ENCODE data around the gene ITGB8. TPM values are rescaled to one million over a fixed set of nuclear protein-coding genes. Genes with fewer than 3 reads are reported as not detected.

The ITGB8 gene
- total RNA-seq, 1 experiment from 2014 or later: 2.4 TPM

GRCh38 chr7:20438694-20439376 lies 108.1 kb downstream of the ITGB8 start:
- Histone ChIP-seq H3K9me2 (ENCODE audit: insufficient read depth) (no peaks in the 10 kb centered on the region), H3K27ac (ENCODE audit: low read depth, low read length) (no peak overlapping the region), H3K4me1 (ENCODE audit: control insufficient read depth in 1 of 2, insufficient read depth in 2 of 2, low read length in 2 of 2) (no peaks in the 10 kb centered on the region), H3K79me2 (ENCODE audit: insufficient read depth, low read length) (no peaks in the 10 kb centered on the region), H3K9me3 (ENCODE audit: control insufficient read depth in 1 of 2, insufficient read depth in 1 of 2, low read depth in 1 of 2, low read length in 2 of 2) (no peaks in the 10 kb centered on the region), H3K27me3 (ENCODE audit: insufficient read depth, low read length) (no peaks in the 10 kb centered on the region), H3K9ac (ENCODE audit: low read length) (no peak overlapping the region), H3K4me2 (ENCODE audit: low read length) (no peak overlapping the region), H4K20me1 (ENCODE audit: insufficient read depth) (no peaks in the 10 kb centered on the region), H3K4me3 (replicated peaks in 1 of 2; ENCODE audit: low read depth in 1 of 2, low read length in 2 of 2) (no peak overlapping the region), H2AFZ (ENCODE audit: low read depth, low read length, poor library complexity, severe bottlenecking) (no peak overlapping the region), H3K36me3 (ENCODE audit: control insufficient read depth in 1 of 2, insufficient read depth in 2 of 2, low read length in 2 of 2) (no peaks in the 10 kb centered on the region)
- TF ChIP-seq POLR2A (IDR thresholded peaks at IDR 0.05; ENCODE audit: borderline replicate concordance, extremely low read depth, insufficient read depth, insufficient read length) (no peak), YY1 (IDR thresholded peaks at IDR 0.05; ENCODE audit: extremely low read depth, insufficient replicate concordance, low read depth, low read length) (no peak), TCF7L2 (IDR thresholded peaks at IDR 0.05; ENCODE audit: borderline replicate concordance, extremely low read depth, insufficient read depth, insufficient read length) (no peak)
- ATAC-seq (no peak), DNase-seq (ENCODE audit: low read depth, low spot score) (no peak)
- RAD21 ChIA-PET (ENCODE audit: low non-redundant PET in 1 of 2, low total read pairs in 2 of 2, uncharacterized antibody in 2 of 2, unreplicated experiment in 2 of 2): no interaction called here
- no TSS peak for BruUV-seq (replicated peaks)
- CTCF ChIA-PET: no interaction called here
- POLR2A ChIA-PET: no interaction called here
- intact Hi-C loops (cut with micrococcal nuclease): no loop called here

DNA sequence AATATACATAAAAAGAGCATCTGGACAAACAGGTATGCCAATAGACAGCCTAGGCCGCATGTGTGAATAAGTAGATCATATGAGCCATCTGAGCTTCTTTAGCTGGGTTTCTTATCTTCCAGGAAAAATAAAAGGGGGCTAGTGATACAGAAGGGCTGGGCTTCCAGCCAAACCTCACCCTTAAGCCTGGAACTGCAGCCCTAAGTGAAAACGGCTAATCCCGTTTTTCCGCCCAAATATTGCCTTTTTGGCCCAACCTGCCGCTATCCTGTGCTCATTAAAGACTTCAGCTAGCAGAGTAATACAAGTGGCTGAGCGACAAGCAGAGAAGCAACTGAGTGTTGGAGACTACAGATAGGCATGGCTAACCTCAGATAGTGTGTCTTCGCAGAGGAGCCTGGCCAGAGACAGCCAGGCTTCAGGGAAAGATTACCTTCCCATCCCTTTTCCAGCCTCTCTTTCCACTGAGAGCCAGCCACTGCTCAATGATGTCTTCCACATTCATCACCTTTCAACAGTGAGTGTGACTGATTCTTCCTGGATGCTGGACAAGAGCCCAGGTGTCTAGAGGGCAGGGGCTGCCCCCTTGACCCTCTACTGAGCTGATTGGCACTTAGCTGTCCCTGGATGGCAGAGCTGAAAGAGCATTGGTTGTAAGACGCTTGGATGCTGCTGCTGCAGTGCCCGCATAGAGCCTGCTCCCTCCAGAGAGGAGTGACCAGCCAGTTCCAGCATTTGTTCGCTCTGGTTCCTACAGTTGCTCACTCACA lies 108.9 kb downstream of the ITGB8 start:
- no peak overlapping the region for H3K9ac ChIP-seq (ENCODE audit: low read length)
- RAD21 ChIA-PET (ENCODE audit: low non-redundant PET in 1 of 2, low total read pairs in 2 of 2, uncharacterized antibody in 2 of 2, unreplicated experiment in 2 of 2): no interaction called here
- no peaks in the 10 kb centered on the region for H3K79me2 ChIP-seq (ENCODE audit: insufficient read depth, low read length)
- no peaks in the 10 kb centered on the region for H3K27me3 ChIP-seq (ENCODE audit: insufficient read depth, low read length)
- no peak for TF ChIP-seq FOSL1 (IDR thresholded peaks at IDR 0.05; ENCODE audit: low read depth)
- no peak overlapping the region for H3K27ac ChIP-seq (ENCODE audit: low read depth, low read length)
- POLR2A ChIA-PET: no interaction called here
- intact Hi-C loops (cut with micrococcal nuclease): no loop called here
- CTCF ChIA-PET: interaction anchor here (1.2 kb wide), 1 partner anchor 48 kb away, joined by 3 read pairs; no protein-coding TSS in a partner anchor
- H2AFZ ChIP-seq (ENCODE audit: low read depth, low read length, poor library complexity, severe bottlenecking): no peak overlapping the region
- no peaks in the 10 kb centered on the region for H4K20me1 ChIP-seq (ENCODE audit: insufficient read depth)
- no peak for ATAC-seq
- BruUV-seq (replicated peaks): no TSS peak
- no peak overlapping the region for H3K4me3 ChIP-seq (replicated peaks in 1 of 2; ENCODE audit: low read depth in 1 of 2, low read length in 2 of 2)
- no peaks in the 10 kb centered on the region for H3K36me3 ChIP-seq (ENCODE audit: control insufficient read depth in 1 of 2, insufficient read depth in 2 of 2, low read length in 2 of 2)
- H3K9me2 ChIP-seq (ENCODE audit: insufficient read depth): no peaks in the 10 kb centered on the region
- no peaks in the 10 kb centered on the region for H3K9me3 ChIP-seq (ENCODE audit: control insufficient read depth in 1 of 2, insufficient read depth in 1 of 2, low read depth in 1 of 2, low read length in 2 of 2)
- H3K4me1 ChIP-seq (ENCODE audit: control insufficient read depth in 1 of 2, insufficient read depth in 2 of 2, low read length in 2 of 2): no peaks in the 10 kb centered on the region
- no peak overlapping the region for H3K4me2 ChIP-seq (ENCODE audit: low read length)
- DNase-seq (ENCODE audit: low read depth, low spot score): no peak
